ENCODE data around the gene TM9SF3.
"Not testable (repeated sequence)": the region's sequence is repeated elsewhere in the genome, so short reads cannot be mapped to it uniquely, and the experiment has no call there.

TM9SF3 gene

DNA sequence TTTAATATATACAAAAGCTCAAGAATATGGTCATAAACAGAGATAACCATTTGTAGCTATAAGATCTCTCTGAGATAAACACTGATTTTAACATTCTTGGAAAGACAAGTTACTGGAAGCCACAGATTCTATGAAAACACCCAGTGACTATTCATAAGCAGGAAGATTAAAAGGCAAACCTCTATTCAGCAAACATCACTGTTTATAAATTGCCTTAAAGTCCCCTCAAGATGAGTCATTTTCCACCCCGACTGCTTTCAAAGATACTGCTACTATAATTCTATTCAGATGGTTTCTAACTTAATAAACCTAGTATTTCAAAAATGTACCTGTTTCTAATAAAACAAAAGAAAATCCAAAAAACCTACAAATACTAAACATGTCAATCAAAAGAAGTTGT, 21.0 kb downstream of the TM9SF3 start:
- no peak for DNase-seq

- no peak for DNase-seq
Observed at GRCh38 chr10:96560966-96561887, 25.6 kb downstream of the TM9SF3 start.

- no peak for DNase-seq
Observed at GRCh38 chr10:96560489-96560888, 26.3 kb downstream of the TM9SF3 start.

GRCh38 chr10:96556003-96556402, 30.8 kb downstream of the TM9SF3 start:
- no peak for DNase-seq

GRCh38 chr10:96555330-96555729, 31.5 kb downstream of the TM9SF3 start:
- DNase-seq: no peak

- DNase-seq: no peak
Observed at GRCh38 chr10:96548589-96548988, 38.2 kb downstream of the TM9SF3 start.

DNA sequence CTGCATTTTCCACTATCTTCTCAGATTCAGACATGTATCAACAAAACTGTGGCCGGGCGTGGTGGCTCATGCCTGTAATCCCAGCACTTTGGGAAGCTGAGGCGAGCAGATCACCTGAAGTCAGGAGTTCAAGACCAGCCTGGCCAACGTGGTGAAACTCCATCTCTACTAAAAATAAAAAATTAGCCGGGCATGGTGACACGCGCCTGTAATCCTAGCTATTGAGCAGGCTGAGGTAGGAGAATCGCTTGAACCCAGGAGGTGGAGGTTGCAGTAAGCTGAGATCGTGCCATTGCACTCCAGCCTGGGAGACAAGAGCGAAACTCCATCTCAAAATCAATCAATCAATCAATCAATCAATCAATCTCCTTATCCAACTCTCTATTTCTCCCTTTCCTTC, 41.3 kb downstream of the TM9SF3 start:
- DNase-seq: not testable (repeated sequence)

DNA sequence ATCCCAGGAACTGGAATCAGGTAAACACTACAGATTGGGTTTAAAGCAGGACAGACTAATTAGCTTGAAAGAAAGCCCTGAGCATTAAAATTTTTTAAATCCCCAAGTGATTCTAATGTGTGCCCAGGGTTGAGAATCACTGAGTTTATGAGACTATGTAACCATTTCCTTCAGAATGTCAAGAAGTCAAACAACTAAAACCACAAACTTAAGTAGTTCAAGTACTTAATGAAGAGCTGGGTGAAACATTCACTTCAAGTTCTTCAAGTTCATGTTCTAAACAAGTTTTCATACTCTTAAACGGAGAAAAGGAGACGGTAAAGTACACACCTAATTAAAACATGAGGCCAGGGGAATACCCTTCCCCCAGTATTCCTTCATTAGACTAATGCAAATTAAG, 44.9 kb downstream of the TM9SF3 start:
- DNase-seq: no peak

GRCh38 chr10:96540240-96540639, 46.6 kb downstream of the TM9SF3 start:
- DNase-seq: no peak

GRCh38 chr10:96538683-96539082, 48.1 kb downstream of the TM9SF3 start:
- DNase-seq: no peak

- no peak for DNase-seq
Observed at GRCh38 chr10:96536129-96536528, 50.7 kb downstream of the TM9SF3 start.

DNA sequence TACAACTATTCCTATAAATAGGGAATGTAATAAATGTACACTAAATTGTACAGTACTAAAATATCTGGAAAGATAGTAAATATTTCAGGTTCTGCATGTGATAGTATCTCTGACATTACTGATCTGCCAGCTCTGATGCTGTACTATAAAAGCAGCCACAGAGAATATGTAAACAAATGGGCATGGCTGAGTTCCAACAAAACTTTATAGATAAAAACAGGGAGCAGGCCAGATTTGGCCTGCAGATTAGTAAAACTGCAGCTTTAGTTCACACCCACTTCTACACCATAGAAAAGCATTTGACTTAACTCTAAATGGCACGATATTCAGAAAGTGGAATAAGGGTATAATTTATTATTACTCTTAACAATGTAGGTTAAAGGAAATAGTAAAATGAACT, 54.3 kb downstream of the TM9SF3 start:
- no peak for DNase-seq

DNA sequence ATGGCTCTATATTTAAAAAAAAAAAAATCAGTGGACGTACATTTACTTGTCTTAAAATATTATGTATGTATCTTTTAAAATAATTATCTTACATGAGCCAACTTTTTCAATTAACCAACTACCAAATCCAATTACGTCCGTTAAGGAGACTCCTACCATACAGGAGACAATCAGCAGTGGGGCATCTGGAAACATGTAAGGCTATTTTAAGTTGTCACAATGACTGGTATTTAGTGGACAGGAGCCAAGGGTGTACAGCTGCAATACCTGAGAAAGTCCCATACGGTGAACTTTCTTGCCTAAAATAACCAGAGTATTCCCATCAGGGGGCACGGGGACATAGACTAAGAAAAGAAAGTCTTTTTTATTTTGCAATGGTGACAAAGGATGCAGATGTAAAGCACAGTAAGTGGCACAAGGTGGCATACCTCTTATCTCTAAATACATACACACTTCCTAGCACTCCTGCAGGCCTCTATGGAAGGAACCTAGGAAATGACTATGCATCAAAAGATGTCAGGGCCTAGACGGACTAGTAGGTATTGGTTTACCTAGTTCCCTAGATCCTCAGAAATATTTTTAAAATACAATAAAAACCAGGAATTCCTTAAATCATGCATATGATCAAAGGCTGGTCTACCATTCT, 57.1 kb downstream of the TM9SF3 start:
- DNase-seq: no peak

DNA sequence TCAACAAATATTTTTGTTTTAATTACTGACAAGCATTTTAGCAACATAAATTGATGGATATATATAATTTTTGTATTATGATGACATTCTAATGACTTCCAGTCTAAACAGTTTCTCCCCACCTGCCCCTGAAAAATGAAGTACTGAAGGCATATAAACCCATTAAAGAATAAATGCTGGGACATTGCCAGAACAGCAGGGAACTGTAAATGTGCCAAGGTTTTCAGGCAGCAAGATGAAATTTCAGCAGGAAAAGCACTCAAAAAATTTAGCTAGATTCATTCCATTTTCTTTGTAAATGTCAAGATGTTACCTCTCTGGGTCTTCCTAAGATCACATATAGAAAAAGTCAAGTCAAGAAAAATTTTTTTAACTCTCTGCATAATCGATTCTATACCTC, 62.1 kb downstream of the TM9SF3 start:
- no peak for DNase-seq

GRCh38 chr10:96517284-96517683, 69.5 kb downstream of the TM9SF3 start:
- no peak for DNase-seq

DNA sequence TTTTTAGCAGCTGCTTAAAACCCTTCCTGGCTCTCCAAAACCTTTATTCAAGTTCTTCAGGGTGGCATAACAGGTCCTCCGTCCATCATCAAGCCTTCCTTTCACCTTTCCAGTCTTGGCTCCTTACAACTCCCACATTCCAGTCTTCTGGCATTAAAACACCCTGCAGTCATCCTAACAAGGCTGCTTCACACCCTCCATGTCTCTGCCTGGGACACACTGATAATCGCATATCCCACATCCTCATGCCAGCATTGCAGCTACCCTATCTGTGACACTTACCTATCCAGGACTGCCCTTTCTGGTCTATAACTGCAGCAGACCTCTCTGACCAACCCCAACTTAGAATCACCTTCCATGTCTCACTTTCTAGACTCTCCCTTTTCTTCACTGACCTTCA, 70.5 kb downstream of the TM9SF3 start:
- DNase-seq: no peak

- DNase-seq: no peak
Observed at GRCh38 chr10:96513698-96514561, 72.9 kb downstream of the TM9SF3 start, which contains the start of gene TLL2. TSS of gene TLL2 (minus strand) at chr10:96513926. CDS start at chr10:96513685, 241 bp downstream.

DNA sequence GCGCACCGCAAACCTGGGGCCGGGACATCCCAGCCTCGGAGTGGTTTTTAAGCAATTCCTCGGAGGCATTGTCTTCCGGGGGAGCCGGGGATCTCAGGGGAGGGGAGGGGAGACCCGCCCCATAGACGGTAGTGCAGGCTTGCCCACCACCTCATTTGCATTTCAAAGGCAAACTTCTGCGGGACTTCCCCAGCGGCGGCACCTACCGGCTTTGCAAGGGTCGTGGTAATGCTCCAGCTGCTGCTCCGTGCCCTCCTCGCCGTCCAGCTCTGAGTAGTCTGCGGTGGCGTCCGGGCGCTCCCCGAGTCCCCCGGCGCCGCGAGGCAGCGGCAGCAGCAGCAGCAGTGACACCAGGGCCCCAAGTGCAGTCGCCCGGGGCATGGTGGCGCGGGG, 73.5 kb downstream of the TM9SF3 start:
- no peak for DNase-seq

- DNase-seq: no peak
Observed at GRCh38 chr10:96512524-96513304, 74.1 kb downstream of the TM9SF3 start.

DNA sequence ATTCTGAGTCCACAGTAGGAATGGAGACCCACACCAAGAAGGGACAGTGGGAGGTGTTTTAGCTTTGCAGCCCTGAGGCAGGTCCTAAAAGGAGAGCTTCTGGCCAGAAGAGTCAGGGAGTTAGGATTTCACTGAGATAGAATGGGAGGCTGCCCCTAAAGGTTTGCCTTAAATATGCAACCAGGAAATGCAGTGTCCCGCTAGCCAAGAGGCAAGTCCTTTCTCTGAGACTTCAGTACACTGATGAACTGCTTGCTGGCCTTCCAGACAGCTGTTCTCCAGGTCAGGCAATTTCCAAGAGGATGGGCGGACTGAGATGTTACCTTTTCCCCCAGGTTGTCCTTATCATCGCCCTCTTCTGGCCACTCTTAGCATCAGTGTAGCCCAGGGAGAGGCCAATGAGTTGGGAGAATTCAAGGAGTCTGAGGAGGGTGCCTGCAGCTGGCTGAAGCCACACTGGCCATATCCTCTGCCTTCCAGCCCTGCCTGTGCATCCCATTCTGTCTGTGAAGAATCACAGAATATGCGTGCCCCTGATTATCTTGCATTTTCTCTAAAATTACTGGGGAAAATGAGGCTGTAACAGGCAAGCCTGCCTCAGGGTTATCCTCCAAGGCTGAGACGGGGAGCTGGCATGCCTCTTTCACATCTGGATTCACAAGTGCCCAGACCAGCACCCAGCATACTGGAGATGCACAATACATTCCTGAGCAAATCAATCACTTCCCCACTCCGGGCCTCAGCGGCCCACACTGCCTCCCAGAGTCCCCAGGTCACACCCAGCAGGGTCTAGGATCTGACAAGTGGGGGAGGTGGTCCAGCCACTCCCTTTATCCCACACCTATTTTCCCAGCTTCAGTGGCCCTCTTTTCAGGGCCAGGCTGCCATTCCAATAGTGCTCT, 75.5 kb downstream of the TM9SF3 start:
- no peak for DNase-seq

DNA sequence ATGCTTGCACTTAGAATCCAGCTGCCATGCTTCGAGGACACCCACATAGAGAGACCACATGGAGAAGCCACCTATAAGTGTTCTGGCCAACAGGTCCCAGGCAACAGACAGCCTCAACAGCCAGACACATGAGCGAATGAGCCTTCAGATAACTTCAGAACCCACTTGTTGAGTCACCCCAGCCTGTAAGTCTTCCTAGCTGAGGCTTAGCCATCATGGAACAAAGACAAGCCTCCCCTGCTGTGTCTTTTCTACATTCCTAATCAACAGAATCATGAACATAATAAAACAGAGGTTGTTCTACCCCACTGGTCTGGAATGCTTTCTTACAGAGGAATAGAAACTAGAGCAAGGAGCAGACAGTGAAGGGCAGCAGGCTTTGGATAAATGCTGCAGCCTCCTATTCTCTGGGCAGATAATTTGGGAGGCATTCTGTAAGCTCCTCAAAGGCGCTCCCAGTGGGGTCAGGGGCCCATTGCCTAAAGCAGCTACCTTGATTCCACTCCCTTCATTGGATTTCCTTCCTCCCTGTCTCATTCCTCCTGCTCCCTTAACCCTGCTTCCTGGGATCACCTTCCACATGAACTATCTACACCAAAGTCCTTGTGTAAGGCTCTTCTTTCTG, 77.7 kb downstream of the TM9SF3 start:
- DNase-seq: no peak

Measured in cortex of kidney (tissue), 1 donor.